ENCODE measurements around the gene LY6G6D.

The LY6G6D gene

DNA sequence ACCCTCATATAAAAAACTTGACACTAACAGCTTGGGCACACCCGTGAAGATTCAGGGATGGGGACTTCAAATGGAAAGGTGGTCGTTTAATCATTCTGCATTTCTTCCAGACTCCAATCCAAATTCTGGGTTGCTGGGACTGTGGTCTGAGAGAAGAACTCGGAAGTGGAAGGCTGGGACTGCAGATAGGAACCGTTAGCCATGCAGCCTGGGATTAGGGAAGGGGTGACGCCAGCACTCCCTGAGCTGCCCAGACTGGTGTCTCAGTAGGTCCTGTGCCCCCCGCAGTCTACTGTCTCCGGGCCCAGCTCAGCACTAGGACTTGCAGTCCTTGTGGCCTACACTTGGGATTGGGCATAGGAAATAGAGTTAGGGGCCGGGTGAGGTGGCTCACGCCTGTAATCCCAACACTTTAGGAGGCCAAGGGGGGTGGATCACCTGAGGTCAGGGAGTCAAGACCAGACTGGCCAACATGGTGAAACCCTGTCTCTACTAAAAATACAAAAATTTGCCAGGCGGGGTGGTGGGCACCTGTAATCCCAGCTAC, 21.7 kb downstream of the LY6G6D start:
- DNase-seq (ENCODE audit: low spot score) = no peak

DNA sequence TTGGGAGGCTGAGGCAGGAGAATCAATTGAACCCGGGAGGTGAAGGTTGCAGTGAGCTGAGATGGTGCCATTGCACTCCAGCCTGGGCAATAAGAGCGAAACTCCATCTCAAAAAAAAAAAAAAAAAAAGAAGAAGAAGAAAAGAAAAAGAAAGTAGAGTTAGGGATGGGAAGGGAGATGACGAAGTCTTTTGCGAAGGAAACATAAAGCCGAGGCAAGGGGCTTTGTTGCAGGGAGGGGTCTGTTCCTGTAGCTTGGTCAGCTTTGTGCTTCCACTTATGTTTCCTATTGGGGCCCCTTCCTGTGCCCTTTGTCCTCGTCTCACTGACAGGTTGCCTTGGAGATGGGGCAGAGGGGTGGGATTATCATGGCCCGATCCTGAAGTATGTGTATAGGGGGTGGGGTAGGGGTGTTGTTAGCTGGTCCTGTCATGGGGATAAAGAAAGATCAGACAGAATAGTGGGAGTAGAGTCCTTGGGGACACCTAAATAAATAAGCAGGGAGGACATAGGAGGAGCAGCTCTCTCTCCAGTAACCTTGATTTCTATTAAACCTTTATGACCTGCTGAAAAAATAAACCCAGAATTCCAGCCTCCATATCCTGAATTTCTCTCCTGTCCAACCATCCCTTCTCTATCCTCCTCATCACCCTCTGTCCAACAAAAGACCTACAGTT, 22.3 kb downstream of the LY6G6D start:
- no peak for DNase-seq (ENCODE audit: low spot score)

DNA sequence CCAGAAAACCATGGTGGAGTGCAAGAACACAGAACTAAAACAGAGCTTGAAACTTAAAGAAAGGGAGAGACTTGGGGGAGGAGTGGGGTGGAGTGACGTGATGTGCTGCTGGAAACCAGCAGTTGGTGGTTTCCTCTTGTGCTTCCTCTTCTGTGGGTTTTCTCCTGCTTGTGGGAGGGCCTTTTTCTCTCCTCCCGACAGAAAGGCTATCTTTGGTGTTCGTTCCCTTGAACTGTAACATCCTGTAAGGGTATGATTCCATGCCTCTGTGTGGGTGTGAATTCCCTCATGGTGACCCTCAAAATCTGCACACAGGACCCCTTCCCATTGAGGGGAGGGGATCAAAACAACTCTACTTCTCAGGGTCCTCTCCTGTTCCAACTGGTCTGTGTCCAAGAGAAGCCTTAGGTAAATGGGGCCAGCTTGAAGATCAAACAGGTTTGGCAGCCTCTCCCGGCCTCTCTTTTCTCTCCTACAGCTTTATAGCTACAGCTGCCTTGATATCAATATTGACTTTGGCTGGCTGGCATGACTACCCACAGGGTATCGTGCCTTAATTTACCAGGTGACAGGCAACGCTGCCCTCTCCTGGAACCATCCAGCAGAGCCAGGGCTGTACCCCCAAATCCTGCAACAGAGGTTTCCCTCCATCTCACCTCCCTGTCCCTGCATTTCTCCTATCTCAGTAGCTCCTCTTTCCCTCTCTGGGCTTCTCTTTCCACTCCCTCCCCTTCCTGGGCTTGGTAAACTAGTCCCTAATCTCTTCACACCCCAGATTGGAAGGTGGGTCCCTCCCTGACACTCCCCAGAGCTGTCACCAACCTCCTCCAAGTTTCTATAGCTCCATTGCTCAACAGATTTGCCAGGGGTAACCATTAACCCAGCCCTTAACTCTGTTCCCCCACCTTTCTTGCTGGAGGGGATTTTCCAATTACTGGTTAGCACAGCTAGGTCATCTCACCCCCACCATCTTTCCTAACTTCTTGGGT, 23.1 kb downstream of the LY6G6D start:
- no peak for DNase-seq (ENCODE audit: low spot score)

DNA sequence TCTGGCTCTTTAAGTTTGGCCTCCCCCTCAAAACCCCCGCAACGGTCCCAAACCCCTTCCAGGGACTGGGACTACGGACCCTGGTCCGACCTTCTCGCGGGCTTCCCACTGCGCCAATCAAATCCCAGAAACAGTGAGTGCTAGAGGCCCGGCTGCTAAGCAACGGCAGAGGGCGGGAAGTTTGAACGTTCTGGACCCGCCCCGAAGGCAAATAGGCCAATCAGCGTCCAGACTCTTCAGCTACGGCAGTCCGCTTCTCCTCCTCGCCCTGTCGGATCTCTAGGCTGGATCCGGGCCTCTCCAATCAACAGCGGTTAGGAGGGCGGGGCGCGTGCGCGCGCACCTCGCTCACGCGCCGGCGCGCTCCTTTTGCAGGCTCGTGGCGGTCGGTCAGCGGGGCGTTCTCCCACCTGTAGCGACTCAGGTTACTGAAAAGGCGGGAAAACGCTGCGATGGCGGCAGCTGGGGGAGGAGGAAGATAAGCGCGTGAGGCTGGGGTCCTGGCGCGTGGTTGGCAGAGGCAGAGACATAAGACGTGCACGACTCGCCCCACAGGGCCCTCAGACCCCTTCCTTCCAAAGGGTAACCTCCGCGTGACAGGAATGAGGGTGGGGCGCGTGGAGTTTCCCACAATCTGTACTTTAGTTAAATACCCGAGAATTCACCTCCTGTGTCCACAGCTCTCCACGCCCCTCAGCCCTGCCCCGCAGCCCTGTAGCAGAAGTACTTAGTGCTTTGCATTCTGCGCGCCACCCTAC, 24.7 kb downstream of the LY6G6D start, which contains the start of gene MSH5:
TSS of gene MSH5 (plus strand) at position 367 of the 758 bp plus-strand sequence. CDS start 462 bp downstream, outside the sequence.
- peak; percentile 98 for DNase-seq (ENCODE audit: low spot score)

DNA sequence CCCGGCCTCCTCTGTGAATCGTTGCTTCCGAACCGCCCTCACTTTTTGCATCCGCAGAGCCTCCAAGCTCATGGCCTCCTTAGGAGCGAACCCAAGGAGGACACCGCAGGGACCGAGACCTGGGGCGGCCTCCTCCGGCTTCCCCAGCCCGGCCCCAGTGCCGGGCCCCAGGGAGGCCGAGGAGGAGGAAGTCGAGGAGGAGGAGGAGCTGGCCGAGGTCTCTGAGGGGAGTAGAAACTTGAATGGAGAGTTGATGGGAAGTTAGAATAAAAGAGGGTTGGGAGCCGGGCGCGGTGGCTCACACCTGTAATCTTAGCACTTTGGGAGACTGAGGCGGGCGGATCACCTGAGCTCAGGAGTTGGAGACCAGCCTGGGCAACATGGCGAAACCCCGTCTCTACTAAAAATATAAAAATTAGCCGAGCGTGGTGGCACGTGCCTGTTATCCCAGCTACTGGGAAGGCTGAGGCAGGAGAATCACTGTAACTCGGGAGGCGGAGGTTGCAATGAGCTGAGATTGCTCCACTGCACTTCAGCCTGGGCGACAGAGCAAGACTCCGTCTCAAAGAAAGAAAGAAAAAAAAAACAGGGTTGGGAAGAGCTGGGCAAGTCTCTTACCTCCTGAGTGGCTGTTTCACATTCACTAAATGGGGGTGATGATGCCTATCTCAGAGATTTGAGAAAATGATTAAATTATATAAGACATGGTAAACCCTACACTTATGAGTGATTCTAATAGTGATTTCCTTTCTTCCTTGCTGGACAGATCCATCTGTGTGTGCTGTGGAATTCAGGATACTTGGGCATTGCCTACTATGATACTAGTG, 25.5 kb downstream of the LY6G6D start:
- DNase-seq (ENCODE audit: low spot score) = no peak

DNA sequence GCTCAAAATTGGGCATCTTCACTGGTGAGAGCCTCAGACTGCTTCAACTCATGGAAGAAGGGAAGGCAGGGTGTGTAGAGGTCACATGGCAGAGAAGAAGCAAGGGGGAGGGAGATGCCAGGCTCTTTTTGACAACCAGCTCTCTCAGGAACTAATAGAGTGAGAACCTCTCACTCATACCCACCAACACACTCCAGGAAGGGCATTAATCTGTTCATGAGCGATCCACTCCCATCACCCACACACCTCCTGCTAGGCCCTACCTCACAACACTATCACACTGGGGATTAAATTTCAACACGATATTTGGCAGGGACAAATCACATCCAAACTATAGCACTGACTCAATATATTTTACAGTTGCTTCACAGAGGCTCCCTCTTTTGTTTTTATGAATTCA, 26.7 kb downstream of the LY6G6D start:
- DNase-seq (ENCODE audit: low spot score) = no peak

DNA sequence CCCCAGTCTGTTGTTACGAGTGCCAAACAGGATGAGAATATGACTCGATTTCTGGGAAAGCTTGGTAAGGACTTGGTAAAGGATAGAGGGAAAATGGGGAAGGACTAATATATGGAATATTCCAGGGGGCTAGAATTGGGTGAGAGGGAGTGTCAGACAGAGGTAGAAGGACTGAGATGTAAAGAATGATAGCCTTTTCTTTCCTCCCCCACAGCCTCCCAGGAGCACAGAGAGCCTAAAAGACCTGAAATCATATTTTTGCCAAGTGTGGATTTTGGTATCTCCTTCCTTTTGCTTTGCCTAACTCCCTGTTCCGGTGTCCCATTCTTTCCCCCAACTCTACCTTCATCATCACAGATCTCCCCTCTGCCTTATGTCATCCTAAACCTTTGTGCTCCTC, 27.7 kb downstream of the LY6G6D start:
- no peak for DNase-seq (ENCODE audit: low spot score)

DNA sequence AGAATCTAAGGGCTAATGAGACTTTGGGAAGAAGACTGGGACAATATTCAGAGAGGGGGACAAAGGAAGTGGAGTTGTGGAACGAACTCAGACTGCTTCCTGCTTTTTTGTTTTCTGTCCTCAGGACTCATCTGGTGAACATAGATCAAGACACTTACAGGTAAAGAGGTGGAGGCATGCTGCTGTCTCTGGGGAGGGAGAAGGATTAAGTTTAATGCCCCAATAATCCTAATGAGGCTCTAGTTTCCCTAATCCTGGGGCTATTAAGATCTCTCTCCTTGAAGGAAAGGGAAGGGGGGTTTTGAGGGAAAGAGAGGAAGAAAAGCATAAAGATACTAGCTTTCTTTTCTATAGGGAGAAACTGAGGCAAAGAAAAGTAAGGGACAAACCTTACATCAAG, 29.3 kb downstream of the LY6G6D start:
- no peak for DNase-seq (ENCODE audit: low spot score)

DNA sequence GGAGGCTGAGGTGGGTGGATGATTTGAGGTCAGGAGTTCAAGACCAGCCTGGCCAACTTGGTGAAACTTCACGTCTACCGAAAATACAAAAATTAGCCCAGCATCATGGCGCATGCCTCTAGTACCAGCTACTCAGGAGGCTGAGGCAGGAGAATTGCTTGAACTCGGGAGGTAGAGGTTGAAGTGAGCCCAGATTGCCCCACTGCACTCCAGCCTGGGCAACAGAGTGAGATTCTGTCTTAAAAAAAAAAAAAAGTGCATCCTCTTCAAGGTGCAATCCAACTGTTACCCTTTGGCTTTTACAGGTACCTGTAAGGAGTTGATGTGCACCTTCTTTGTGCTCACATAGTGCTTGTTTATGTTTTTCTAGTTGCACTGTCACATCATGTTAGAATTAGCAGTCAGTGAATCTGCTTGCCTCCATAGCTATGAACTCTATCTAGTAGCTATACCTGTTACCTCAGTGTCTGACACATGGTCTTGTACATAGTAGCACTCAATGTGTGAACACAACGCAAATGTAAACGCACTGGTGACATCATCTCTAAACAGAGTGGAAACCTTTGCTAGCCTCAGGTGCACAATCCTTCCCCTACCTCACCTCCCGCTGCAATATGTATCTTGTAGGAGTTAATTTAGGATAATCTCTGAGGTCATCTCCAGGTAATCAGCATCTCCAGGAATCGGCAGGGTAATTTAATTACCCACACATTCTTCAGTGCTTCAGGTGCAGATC, 34.3 kb downstream of the LY6G6D start:
- no peak for DNase-seq (ENCODE audit: low spot score)

DNA sequence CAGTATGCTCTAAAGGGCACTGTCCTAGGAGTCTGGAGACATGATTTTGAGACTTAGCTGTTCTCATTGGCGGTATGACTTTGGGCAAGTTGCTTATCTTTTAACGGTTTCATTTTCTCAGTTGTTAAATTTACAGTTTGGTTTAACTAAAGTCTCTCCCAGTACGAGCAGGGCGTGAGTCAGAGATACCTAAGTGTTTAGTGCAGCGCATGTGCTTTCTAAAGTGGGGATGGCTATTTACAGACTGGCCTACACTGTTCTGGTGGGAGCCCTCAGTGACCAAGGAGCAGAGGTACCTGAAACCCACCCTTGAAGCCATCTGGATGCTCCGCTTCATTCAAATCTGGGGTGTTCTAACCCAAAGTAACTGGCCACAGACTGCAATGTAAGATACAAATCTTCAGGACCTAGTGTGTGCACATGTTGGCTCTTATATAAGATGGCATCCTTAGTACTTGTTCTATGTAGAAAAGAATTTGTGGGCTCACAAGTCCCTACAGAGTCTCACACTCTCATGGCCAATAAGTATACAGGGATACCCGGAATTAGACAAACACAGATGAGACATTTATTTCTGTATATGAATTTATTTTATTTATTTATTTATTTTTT, 35.4 kb downstream of the LY6G6D start:
- no peak for DNase-seq (ENCODE audit: low spot score)

DNA sequence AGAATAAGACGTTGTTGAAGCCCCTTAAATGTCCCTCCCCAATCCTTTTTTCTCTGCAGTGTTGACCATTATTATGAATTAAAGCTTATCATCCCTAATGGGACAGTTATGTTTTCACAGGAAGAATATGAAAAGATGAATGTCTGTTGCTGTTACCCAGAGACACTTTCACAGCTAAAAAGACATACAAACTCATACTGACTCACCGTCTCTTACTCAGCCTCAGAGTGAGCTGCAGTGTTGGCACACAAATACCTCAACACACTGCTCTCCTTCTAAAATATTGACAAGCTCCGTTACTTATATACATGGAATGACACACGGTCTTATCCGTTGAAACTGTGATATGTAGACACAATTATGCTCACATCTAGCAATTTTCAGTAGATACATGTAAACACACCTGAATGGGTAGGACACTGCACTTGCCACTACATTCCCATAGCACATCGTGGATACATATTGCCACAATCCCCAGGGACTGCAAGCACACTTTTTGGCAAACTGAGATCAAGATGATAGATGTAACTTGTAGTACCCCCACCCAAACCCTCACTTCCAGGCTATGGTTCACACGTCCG, 37.7 kb downstream of the LY6G6D start:
- DNase-seq (ENCODE audit: low spot score) = no peak

DNA sequence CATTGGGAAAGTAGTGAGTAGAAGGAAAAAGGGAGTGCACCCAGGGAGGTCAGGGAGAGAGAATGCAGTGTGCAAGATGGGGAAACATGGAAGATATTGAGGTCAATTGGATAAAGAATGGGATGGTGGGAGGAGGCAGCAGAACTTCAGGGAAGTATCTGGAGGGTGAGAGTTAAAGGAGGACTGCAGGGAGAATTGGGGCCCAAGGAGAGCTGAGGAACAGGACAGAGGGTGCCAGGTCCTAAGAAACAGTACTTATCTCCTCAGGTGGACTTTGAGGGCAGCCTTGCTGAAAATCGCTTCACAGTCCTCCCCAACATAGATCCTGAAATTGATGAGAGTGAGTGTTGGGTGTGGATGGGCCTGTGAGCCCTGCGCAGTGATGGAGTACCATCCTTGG, 43.1 kb downstream of the LY6G6D start:
- DNase-seq (ENCODE audit: low spot score) = no peak

DNA sequence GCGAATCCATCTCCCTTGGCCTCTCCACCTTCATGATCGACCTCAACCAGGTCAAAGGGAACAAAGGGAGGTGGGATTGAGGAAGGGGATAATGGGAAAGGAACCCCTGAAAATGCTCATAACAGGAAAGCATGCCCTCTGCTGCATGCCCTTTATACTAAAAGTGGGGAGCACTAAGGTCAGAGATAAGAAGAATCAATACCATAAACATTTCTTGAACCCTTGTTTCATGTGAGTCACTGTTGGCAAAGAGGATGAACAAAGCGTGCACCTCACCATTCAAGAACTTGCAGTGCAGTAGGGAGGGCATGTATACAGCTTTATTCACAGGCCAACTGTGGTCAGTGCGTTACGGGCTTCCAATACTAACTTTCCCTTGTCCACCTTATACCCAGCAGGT, 45.6 kb downstream of the LY6G6D start:
- DNase-seq (ENCODE audit: low spot score) = no peak

DNA sequence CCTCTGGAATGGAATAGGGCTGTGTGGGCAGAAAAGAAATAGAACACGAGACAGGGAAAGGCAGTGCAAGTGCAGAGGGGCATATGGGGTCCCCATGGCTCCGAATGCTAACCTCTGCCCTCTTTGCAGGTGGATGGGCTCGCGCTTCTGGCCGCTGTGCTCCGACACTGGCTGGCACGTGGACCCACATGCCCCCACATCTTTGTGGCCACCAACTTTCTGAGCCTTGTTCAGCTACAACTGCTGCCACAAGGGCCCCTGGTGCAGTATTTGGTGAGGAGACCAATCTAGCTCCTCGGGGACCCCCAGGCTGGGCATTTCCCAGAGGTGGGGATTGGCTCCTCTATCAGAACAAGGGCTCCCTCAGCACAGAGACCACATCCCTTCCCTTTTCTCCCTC, 46.2 kb downstream of the LY6G6D start:
- DNase-seq (ENCODE audit: low spot score) = no peak

DNA sequence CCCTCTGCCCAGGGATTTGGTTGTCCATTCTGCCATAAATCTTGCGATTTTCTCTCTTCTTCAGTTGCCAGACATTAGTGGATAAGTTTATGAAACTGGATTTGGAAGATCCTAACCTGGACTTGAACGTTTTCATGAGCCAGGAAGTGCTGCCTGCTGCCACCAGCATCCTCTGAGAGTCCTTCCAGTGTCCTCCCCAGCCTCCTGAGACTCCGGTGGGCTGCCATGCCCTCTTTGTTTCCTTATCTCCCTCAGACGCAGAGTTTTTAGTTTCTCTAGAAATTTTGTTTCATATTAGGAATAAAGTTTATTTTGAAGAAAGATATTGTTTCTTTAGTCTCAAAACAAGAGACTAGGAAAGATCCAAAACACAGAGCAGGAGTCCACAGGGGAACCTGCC, 47.2 kb downstream of the LY6G6D start, which contains the start of gene SAPCD1:
TSS of gene SAPCD1 (plus strand) at position 301 of the 400 bp plus-strand sequence. CDS start 399 bp downstream, outside the sequence.
- DNase-seq (ENCODE audit: low spot score) = no peak

DNA sequence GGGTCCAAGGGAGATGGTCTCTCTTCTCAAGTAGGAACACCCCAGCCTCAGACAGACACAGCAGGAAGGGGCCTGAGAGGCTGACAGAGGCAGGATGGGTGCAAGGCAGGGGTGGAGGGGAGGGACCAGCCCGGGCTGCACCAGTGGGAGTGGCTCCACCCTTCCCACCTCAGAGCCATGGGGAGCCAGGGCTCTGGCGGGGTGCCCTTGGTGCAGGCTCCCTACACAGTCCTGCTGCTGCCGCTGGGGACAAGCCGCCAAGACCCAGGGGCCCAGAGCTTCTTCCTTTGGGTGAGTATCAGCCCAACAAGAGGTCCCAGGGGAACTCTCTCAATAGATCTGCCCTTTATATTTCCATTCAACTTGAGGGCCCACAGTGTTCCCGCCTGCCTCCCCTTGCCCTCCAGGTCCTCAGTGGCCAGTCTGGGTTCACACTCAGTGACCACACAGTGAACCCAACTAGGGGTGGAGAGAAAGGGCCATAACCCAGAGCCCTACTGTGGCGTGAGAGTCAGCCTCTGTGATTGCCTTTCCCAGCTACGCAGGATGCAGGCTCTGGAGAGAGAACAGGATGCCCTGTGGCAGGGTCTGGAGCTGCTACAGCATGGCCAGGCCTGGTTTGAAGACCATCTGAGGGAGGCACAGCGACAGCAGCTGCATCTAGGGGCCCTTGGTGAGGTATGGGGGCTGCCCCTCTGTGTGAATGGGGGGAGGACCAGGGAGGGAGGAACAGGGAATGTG, 47.9 kb downstream of the LY6G6D start:
- DNase-seq (ENCODE audit: low spot score) = no peak

DNA sequence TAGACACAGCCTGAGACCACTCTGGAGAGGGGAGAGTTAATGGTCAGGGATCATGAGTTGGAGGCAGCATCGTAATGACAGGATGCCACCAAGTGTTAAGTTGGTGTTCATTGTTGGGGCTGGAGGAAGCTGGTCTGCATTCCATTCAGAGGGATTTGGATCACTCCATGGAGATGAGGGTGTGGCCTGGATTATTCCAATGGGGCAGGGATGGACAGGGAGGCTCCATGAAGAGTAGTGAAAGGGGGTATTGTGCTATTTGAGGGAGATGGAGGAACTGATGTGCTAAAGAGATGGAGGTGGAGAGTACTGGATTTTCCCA, 48.4 kb downstream of the LY6G6D start:
- no peak for DNase-seq (ENCODE audit: low spot score)

DNA sequence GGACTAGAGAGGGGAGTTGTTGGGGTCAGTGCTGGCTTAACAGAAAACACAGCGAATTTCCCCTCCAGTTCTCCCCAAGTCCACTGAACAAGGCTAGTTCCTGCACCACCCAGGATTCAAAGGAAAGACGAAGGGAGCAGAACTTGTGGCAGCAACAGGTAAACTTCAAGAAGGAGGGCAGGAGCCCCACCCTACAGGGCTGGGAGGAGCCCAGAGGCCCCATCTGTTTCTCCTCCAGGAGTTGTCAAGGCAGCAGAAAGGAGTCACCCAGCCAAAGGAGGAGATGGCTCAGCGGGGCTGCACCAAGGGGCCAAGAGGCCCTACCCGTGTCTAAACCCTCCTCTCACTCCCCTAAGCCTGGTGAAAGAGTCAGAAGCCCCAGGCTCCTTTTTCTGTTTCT, 49.0 kb downstream of the LY6G6D start:
- no peak for DNase-seq (ENCODE audit: low spot score)

DNA sequence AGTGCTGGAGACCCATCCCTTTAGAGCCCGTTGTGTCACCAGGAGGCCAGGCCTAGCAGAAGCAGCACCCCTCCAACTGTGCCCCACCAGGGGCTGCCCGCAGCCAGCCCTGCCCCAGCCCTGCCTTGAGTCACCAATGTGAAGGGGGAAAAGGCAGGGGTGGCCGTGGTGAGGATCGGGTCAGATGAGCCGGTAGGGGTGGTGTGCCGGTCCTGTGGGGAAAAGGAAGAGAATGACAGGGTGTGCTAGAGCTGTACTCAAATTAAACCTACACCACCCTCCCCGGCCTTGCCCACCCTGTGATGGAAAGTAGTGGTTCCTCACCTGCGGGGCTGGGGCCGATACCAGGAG, 50.4 kb downstream of the LY6G6D start:
- DNase-seq (ENCODE audit: low spot score) = no peak

Data from putamen (tissue), 1 donor.